ENCODE results near the gene P3H3.

Gene P3H3

DNA sequence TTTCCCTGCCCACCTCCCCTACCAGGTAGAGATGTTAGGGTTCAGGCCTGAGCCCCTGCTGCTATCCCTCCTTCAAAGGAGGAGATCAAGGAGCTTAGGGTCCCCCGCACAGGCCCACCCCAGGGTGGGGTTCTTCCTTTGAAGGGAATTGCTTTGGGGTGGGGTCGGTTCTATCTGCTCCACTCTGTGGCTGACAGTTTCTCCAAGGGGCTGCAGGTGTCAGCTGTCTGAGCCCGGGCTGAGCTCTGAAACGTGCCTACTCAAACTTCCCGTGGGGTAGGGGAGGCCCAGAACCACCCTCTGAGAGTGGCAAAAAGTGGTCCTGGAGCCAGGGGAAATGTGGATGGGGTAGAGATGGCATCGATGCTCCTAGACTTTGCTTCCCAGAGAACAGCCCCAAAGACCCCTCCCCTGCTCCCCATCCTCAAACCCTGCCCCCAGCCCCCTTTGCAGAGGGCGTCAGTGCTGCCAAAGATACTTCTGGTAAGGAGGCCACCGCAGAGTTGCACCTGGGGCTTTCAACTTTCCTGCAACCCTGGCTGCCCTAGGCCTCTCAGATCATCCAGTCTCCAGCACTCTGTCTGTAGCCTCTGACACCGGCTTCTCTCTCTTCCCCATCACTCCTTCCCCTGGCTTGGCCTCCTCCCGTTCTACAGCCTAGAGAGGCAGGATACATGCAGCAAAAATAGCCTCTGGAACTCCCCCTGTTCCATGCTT, 45.2 kb upstream of the P3H3 start:
- DNase-seq (ENCODE audit: low spot score), result no peak
- TF ChIP-seq, protein P1, sequence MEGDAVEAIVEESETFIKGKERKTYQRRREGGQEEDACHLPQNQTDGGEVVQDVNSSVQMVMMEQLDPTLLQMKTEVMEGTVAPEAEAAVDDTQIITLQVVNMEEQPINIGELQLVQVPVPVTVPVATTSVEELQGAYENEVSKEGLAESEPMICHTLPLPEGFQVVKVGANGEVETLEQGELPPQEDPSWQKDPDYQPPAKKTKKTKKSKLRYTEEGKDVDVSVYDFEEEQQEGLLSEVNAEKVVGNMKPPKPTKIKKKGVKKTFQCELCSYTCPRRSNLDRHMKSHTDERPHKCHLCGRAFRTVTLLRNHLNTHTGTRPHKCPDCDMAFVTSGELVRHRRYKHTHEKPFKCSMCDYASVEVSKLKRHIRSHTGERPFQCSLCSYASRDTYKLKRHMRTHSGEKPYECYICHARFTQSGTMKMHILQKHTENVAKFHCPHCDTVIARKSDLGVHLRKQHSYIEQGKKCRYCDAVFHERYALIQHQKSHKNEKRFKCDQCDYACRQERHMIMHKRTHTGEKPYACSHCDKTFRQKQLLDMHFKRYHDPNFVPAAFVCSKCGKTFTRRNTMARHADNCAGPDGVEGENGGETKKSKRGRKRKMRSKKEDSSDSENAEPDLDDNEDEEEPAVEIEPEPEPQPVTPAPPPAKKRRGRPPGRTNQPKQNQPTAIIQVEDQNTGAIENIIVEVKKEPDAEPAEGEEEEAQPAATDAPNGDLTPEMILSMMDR (IDR thresholded peaks at IDR 0.05; ENCODE audit: extremely low read depth, missing control alignments), result no peak

DNA sequence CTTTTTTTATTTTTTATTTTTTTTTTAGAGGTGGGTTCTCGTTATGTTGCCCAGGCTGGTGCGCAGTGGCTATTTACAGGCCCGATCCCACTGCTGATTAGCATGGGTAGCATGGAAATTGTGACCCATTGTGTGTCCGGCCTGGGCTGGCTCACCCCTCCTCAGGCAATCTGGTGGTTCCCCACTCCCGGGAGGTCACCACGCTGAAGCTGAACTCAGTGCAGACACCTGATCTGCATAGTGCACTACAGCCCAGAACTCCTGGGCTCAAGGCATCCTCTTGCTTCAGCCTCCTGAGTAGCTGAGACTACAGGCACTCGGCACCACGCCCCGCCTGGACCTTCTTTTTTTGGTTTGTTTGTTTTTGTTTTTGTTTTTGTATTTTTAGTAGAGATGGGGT, 44.4 kb upstream of the P3H3 start:
- no peak for DNase-seq (ENCODE audit: low spot score)
- TF ChIP-seq, protein P1 (IDR thresholded peaks at IDR 0.05; ENCODE audit: extremely low read depth, missing control alignments), result no peak

DNA sequence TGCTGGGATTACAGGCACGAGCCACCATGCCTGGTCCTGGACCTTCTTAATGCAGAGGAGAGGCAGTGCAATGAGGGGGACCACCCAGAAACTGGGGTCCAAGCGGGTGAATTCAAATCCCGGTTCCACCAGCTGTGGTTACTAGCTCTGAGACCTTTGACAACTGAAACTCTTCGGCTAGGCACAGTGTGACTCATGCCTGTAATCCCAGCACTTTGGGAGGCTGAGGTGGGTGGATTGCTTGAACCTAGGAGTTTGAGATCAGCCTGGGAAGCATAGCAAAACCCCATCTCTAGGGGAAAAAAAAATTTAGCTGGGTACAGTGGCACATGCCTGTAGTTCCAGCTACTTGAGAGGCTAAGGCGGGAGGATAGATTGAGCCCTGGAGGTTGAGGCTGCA, 43.9 kb upstream of the P3H3 start:
- no peak for DNase-seq (ENCODE audit: low spot score)
- TF ChIP-seq, protein P1 (IDR thresholded peaks at IDR 0.05; ENCODE audit: extremely low read depth, missing control alignments), result no peak

DNA sequence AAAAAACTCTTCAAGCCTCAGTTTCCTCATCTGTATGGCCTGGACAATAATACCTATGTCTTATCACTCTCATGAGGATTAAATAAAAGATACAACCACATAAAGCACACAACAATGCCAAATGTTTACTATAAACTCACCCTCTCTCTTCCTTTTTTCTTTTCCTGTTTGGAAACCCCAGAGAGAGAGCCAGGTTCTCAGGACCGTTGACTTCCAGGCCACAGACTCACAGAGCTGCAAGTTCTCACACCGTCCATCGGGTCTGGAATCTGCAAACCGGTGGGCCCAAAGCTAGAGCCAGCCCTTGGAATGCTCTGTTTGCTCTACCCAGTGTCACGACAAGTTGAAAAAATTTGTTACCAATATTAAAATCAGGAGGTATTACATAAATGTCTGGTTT, 43.4 kb upstream of the P3H3 start:
- no peak for DNase-seq (ENCODE audit: low spot score)
- TF ChIP-seq, protein P1 (IDR thresholded peaks at IDR 0.05; ENCODE audit: extremely low read depth, missing control alignments), result no peak

DNA sequence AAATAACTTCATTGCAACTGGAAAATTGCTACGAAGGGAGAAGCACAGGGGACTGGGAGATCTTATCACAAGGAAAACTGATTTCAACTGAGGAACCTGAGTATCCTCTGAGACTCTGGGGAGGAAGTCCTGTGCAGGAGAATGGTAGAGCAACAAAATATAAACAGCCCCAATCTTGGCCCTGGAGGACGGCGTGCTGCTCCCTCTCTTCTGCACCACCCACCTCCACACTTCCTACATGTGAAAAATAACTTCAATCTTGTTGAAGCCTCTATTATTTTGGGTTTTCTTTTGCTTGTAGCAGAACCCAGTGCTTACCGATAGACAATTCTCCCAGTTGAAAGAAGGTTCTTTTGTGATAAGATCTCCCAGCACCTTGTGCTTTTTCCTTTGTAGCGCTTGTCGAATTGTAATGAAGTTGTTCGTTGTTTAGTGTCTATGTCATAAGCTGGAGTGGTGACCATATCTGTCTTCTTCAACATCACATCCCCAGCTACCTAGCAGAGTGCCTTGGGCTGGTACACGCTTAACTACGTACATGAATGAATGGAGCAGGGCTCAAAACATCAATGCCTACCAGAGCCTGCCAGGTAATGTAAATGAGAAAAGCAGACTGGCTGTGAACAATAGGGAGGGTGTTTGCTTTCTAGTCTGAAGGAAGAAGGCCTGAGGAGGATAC, 41.7 kb upstream of the P3H3 start:
- no peak for DNase-seq (ENCODE audit: low spot score)
- TF ChIP-seq, protein P1 (IDR thresholded peaks at IDR 0.05; ENCODE audit: extremely low read depth, missing control alignments), result no peak

DNA sequence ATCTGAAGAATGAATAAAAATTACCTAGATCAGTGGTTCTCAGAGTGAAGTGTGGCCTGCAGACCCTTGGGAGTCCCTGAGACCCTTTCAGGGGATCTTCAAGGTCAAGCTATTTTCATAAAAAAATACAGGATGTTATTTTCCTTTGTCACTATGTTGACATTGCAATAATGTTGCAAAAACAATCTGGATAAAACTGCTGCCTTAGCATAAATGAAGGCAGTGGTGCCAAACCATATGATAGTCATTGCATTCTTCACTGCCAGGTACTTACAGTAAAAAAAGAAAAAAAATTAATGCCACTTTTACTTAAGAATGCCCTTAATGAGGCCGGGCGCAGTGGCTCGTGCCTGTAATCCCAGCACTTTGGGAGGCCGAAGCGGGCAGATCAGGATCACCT, 40.9 kb upstream of the P3H3 start:
- DNase-seq (ENCODE audit: low spot score), result no peak

More for the DNA sequence above, 40.9 kb upstream of the P3H3 start:
- TF ChIP-seq, protein P1 (IDR thresholded peaks at IDR 0.05; ENCODE audit: extremely low read depth, missing control alignments), result no peak

Measured in GM20000 (cell line).